Psoas muscle (tissue), 8 donors: Measurements from ENCODE around the gene ZC3H10. TPM values are rescaled to one million over a fixed set of nuclear protein-coding genes. Genes with fewer than 3 reads are reported as not detected.

Experiments
- ATAC-seq, 4 donors: fragments of 200-7000 bp; cut with Tn5 transposase; one replicate each; pipeline ENCODE4 v1.9.1; 2020; ENCODE audit warnings: moderate library complexity in 3 of 4, mild to moderate bottlenecking in 2 of 4
- DNase-seq, 2 donors: peaks; one replicate each; pipeline ENCODE4 v3.0.0-alpha.2; 2020
- H3K27ac ChIP-seq: fragments of 200-600 bp; one replicate; pipeline ENCODE4 v1.8.0; 2022
- H3K27me3 ChIP-seq, 3 donors: fragments of 200-600 bp in 1 of 3; one replicate each; pipeline versions ENCODE4 v1.6.1 to v1.8.0; 2013 to 2022; ENCODE audit warnings: low read length in 2 of 3, mild to moderate bottlenecking in 2 of 3, moderate library complexity in 1 of 3; ENCODE audit not compliant: insufficient read depth in 3 of 3
- H3K36me3 ChIP-seq, 2 donors: fragments of 200-600 bp in 1 of 2; one replicate each; pipeline versions ENCODE4 v1.6.1 to v1.8.0; 2013 to 2022; ENCODE audit warnings: low read depth in 1 of 2, mild to moderate bottlenecking in 1 of 2, moderate library complexity in 1 of 2; ENCODE audit not compliant: insufficient read depth in 1 of 2
- H3K4me1 ChIP-seq: fragments of 200-600 bp; one replicate; pipeline ENCODE4 v1.8.0; 2022
- H3K4me3 ChIP-seq: fragments of 200-600 bp; one replicate; pipeline ENCODE4 v1.8.0; 2022; ENCODE audit warnings: mild to moderate bottlenecking
- H3K9me3 ChIP-seq: fragments of 200-600 bp; one replicate; pipeline ENCODE4 v1.8.0; 2022
- CTCF ChIP-seq: fragments of 200-600 bp; IDR thresholded peaks from one replicate; pipeline ENCODE4 v1.8.0; 2022; ENCODE audit warnings: antibody characterized with exemption
- WGBS, 3 donors: extraction: QIAGEN DNeasy Blood & Tissue Kit; methylation state at CpG; one replicate each; pipeline versions ENCODE4 v1.1.6 to v1.1.7; 2013; 5-methylcytosine and 5-hydroxymethylcytosine counted together
- intact Hi-C, 2 donors: fragments of 100-400 bp; cut with DNase I; formaldehyde crosslinking; loops; one replicate each; pipeline versions ENCODE4 v1.11.0 to v1.14.2; 2022
- polyA plus RNA-seq, 3 donors: library from polyadenylated mRNA; stranded (reverse); fragments of 200-250 nt; gene quantifications; one replicate each; pipeline ENCODE4 v1.2.3, GENCODE V29; 2013
- total RNA-seq, 4 donors: library from RNA; stranded (reverse); fragmentation: NEBNext Ultra II Directional in 2 of 4; extraction: Animal tissue kit (Norgen Biotek cat#: 25700) in 2 of 4; gene quantifications; one replicate each; pipeline versions ENCODE4 v1.2.1 to v1.2.4, GENCODE V29; 2021 to 2023
- donor health status: healthy with polysubstance abuse.
- donor health status: DM: no; HTN: no; CAD: no; lungs with moderate emphysema.
- donor health status: Bipolar disorder and iron deficiency.
- donor health status: healthy.
- donor health status: DM: yes; HTN: yes; CAD: no.
- donor health status: DM: no; HTN: no; CAD: no.
- donor health status: DM: no; HTN: no; CAD: no.
- donor health status: DM: yes; HTN: yes; CAD: no.

Gene ZC3H10
- total and polyA plus RNA-seq, 7 donors = 3.5 to 10.3 (median 5.4) TPM

- no peaks in the 10 kb centered on the region for H3K9me3 ChIP-seq
- WGBS, 3 donors = 0% methylated on average over 36 to 37 of the region's 37 CpGs
- peaks cover 25% of the 10 kb centered on the region for H3K4me1 ChIP-seq
- peaks cover 0 to 12% of the 10 kb centered on the region in 2 donors for H3K36me3 ChIP-seq
- intact Hi-C loops = loop anchor here in 1 of 2 donors (2.0 kb wide), 1 partner anchor 37 kb away; the partner anchor contains the start of gene SMARCC2
- peak within 1 kb of the TSS; percentile 90 for H3K27ac ChIP-seq
- peak; percentile 94 to 97 (median 96) for ATAC-seq
- TF ChIP-seq CTCF = no peak
- peak; percentile 96 to 97 for DNase-seq
- no peaks in the 10 kb centered on the region for H3K27me3 ChIP-seq
- H3K4me3 ChIP-seq = peak within 1 kb of the TSS; percentile 75
These were observed 34.2 kb downstream of the ZC3H10 start, which contains the start of gene MYL6B for GRCh38 chr12:56152132-56152755. MYL6B (plus strand) TSS chr12:56152587; CDS start chr12:56153919, 1,332 bp downstream.

GRCh38 chr12:56152756-56153677 lies 35.0 kb downstream of the ZC3H10 start:
- no peaks in the 10 kb centered on the region for H3K9me3 ChIP-seq
- peaks cover 25% of the 10 kb centered on the region for H3K4me1 ChIP-seq
- 4 to 11% (median 7%) methylated on average over 8 of the region's 8 CpGs for WGBS, 3 donors
- no peak for TF ChIP-seq CTCF
- intact Hi-C loops = loop anchor here in 1 of 2 donors (2.0 kb wide), 1 partner anchor 36 kb away; the partner anchor contains the start of gene SMARCC2
- DNase-seq (no peak), ATAC-seq (no peak)
- H3K27ac ChIP-seq = peak overlapping the region; percentile 90
- H3K4me3 ChIP-seq = peak overlapping the region; percentile 75
- peaks cover 0 to 12% of the 10 kb centered on the region in 2 donors for H3K36me3 ChIP-seq
- no peaks in the 10 kb centered on the region for H3K27me3 ChIP-seq

- ATAC-seq = no peak
- H3K36me3 ChIP-seq = peaks cover 0 to 12% of the 10 kb centered on the region in 2 donors
- WGBS, 3 donors = 46 to 50% (median 50%) methylated on average over 5 of the region's 5 CpGs
- H3K4me3 ChIP-seq = peak overlapping the region; percentile 75
- DNase-seq = no peak
- intact Hi-C loops = loop anchor here in 1 of 2 donors (2.0 kb wide), 1 partner anchor 35 kb away; the partner anchor contains the start of gene SMARCC2
- TF ChIP-seq CTCF = no peak
- H3K9me3 ChIP-seq = no peaks in the 10 kb centered on the region
- no peaks in the 10 kb centered on the region for H3K27me3 ChIP-seq
- H3K27ac ChIP-seq = peak overlapping the region; percentile 90
- H3K4me1 ChIP-seq = peaks cover 25% of the 10 kb centered on the region
These were observed 35.6 kb downstream of the ZC3H10 start for GRCh38 chr12:56153678-56154065.

GRCh38 chr12:56154246-56154771 lies 36.2 kb downstream of the ZC3H10 start:
- WGBS, 3 donors = 45 to 71% (median 69%) methylated on average over 1 of the region's 1 CpG
- Histone ChIP-seq H3K9me3 (no peaks in the 10 kb centered on the region), H3K27ac (peak overlapping the region; percentile 90), H3K27me3 (no peaks in the 10 kb centered on the region), H3K4me3 (peak overlapping the region; percentile 75), H3K36me3 (peaks cover under 1 to 9% of the 10 kb centered on the region in 2 donors), H3K4me1 (peaks cover 25% of the 10 kb centered on the region)
- intact Hi-C loops = no loop called here
- no peak for TF ChIP-seq CTCF
- ATAC-seq (peak in 1 of 4 donors; percentile 21), DNase-seq (no peak)
